Prostate gland (tissue), 2 donors: Measurements from ENCODE around the gene ZNF248. TPM values are rescaled to one million over a fixed set of nuclear protein-coding genes. Genes with fewer than 3 reads are reported as not detected.

Experiments used
- DNase-seq: peaks from one replicate; pipeline ENCODE4 v3.0.0-alpha.2; 2019; ENCODE audit warnings: low spot score
- H3K27ac ChIP-seq, 2 donors: fragments of 200-600 bp; sonication (generic); 2 replicates each; pipeline ENCODE4 v1.5.1; 2017 to 2019
- H3K27me3 ChIP-seq: fragments of 200-600 bp; sonication (generic); replicated peaks from 2 replicates; pipeline ENCODE4 v1.5.1; 2019; ENCODE audit not compliant: insufficient read depth
- H3K36me3 ChIP-seq, 2 donors: fragments of 200-600 bp; sonication (generic); 1 replicate in 1 of 2; 2 replicates in 1 of 2; pipeline versions ENCODE4 v1.5.1 to v1.8.1; 2017 to 2019
- H3K4me1 ChIP-seq: fragments of 200-600 bp; sonication (generic); replicated peaks from 2 replicates; pipeline ENCODE4 v1.5.1; 2019
- H3K4me3 ChIP-seq, 2 donors: fragments of 200-600 bp; sonication (generic); 2 replicates each; pipeline ENCODE4 v1.5.1; 2017 to 2019
- H3K9me3 ChIP-seq: fragments of 200-600 bp; sonication (generic); 2 replicates; pipeline ENCODE4 v1.5.1; 2017
- POLR2A ChIP-seq: fragments of 450-650 bp; IDR thresholded peaks from one replicate; pipeline ENCODE4 v1.6.1; 2016; ENCODE audit warnings: antibody characterized with exemption, mild to moderate bottlenecking
- POLR2AphosphoS5 ChIP-seq: sonication (generic); formaldehyde crosslinking; IDR thresholded peaks from one replicate; pipeline ENCODE4 v1.6.1; 2017; ENCODE audit warnings: antibody characterized with exemption
- WGBS: methylation state at CpG from one replicate; pipeline ENCODE4 v1.1.5; 2018; 5-methylcytosine and 5-hydroxymethylcytosine counted together
- intact Hi-C: fragments of 100-400 bp; cut with DNase I; formaldehyde crosslinking; loops from one replicate; pipeline ENCODE4 v1.14.2; 2022
- total RNA-seq, 2 donors: library from RNA; depleted of rRNA; stranded (reverse); fragments of >200 nt; gene quantifications; one replicate each; pipeline ENCODE4 v1.1.0, GENCODE V29; 2016
- TF ChIP-seq, protein P1 (sequence below), 4 experiments: fragments of 200-600 bp in 2 of 4; fragments of 450-650 bp in 2 of 4; sonication (generic) in 2 of 4; IDR thresholded peaks; 1 replicate in 3 of 4; 2 replicates in 1 of 4; pipeline ENCODE4 v1.5.1; 2016 to 2019; ENCODE audit warnings: antibody characterized with exemption in 4 of 4, mild to moderate bottlenecking in 2 of 4, moderate library complexity in 2 of 4

ZNF248 gene
- total RNA-seq, 2 donors from 2014 or later, result 12.3 to 18.2 TPM

DNA sequence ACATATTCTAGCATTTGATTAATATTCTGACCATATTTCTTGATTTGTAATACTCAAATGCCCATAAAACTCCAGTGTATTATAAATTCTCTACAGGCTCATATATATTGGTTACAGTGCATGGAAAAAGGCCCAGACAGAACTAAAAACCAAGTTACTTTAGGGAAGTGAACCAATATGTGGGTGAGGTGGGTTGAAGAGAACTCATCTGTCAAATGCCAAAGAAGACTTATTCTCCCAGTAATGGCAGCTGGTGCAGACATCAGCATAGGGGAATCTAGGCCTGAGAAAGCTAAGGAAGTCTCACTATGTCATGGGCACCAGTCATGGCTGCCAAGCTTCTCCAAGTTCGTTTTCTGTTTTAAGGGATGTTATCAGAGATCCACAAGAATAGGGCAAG, 30.6 kb downstream of the ZNF248 start:
- Histone ChIP-seq H3K36me3 (peaks cover 2 to 4% of the 10 kb centered on the region in 2 donors), H3K4me3 (no peak overlapping the region), H3K9me3 (no peaks in the 10 kb centered on the region), H3K4me1 (no peaks in the 10 kb centered on the region), H3K27ac (no peak overlapping the region), H3K27me3 (no peaks in the 10 kb centered on the region)
- 100% methylated on average over 1 of the region's 1 CpG for WGBS
- no peak for DNase-seq
- intact Hi-C loops, result no loop called here
- TF ChIP-seq POLR2A, result no peak

GRCh38 chr10:37821237-37821636, 36.2 kb downstream of the ZNF248 start:
- intact Hi-C loops, result no loop called here
- TF ChIP-seq POLR2AphosphoS5 (no peak), POLR2A (no peak)
- TF ChIP-seq, protein P1, sequence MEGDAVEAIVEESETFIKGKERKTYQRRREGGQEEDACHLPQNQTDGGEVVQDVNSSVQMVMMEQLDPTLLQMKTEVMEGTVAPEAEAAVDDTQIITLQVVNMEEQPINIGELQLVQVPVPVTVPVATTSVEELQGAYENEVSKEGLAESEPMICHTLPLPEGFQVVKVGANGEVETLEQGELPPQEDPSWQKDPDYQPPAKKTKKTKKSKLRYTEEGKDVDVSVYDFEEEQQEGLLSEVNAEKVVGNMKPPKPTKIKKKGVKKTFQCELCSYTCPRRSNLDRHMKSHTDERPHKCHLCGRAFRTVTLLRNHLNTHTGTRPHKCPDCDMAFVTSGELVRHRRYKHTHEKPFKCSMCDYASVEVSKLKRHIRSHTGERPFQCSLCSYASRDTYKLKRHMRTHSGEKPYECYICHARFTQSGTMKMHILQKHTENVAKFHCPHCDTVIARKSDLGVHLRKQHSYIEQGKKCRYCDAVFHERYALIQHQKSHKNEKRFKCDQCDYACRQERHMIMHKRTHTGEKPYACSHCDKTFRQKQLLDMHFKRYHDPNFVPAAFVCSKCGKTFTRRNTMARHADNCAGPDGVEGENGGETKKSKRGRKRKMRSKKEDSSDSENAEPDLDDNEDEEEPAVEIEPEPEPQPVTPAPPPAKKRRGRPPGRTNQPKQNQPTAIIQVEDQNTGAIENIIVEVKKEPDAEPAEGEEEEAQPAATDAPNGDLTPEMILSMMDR (IDR thresholded peaks at IDR 0.05), result no peak
- Histone ChIP-seq H3K4me3 (no peak overlapping the region), H3K27ac (no peak overlapping the region), H3K4me1 (no peaks in the 10 kb centered on the region), H3K36me3 (no peaks in the 10 kb centered on the region), H3K9me3 (no peaks in the 10 kb centered on the region), H3K27me3 (no peaks in the 10 kb centered on the region)
- WGBS, result 92% methylated on average over 3 of the region's 3 CpGs
- no peak for DNase-seq

- 97% methylated on average over 6 of the region's 6 CpGs for WGBS
- H3K27ac ChIP-seq, result no peak overlapping the region
- intact Hi-C loops, result no loop called here
- no peak for DNase-seq
- no peaks in the 10 kb centered on the region for H3K36me3 ChIP-seq
- H3K9me3 ChIP-seq, result no peaks in the 10 kb centered on the region
- H3K4me1 ChIP-seq, result no peaks in the 10 kb centered on the region
- no peak for TF ChIP-seq POLR2A
- TF ChIP-seq, protein P1 (IDR thresholded peaks at IDR 0.05), result no peak
- no peak for TF ChIP-seq POLR2AphosphoS5
- no peak overlapping the region for H3K4me3 ChIP-seq
- no peaks in the 10 kb centered on the region for H3K27me3 ChIP-seq
These were observed 37.6 kb downstream of the ZNF248 start for GRCh38 chr10:37819797-37820196.

- Histone ChIP-seq H3K9me3 (no peaks in the 10 kb centered on the region), H3K36me3 (no peaks in the 10 kb centered on the region), H3K27ac (no peak overlapping the region), H3K27me3 (no peaks in the 10 kb centered on the region), H3K4me3 (no peak overlapping the region), H3K4me1 (no peaks in the 10 kb centered on the region)
- intact Hi-C loops, result no loop called here
- 89% methylated on average over 6 of the region's 6 CpGs for WGBS
- DNase-seq, result no peak
- TF ChIP-seq, protein P1 (IDR thresholded peaks at IDR 0.05), result no peak
- TF ChIP-seq POLR2A (no peak), POLR2AphosphoS5 (no peak)
These were observed 41.1 kb downstream of the ZNF248 start for GRCh38 chr10:37816290-37816689.

GRCh38 chr10:37813763-37814162, 43.6 kb downstream of the ZNF248 start:
- H3K9me3 ChIP-seq, result no peaks in the 10 kb centered on the region
- intact Hi-C loops, result no loop called here
- WGBS, result 96% methylated on average over 3 of the region's 3 CpGs

More at GRCh38 chr10:37813763-37814162, 43.6 kb downstream of the ZNF248 start:
- H3K27me3 ChIP-seq, result no peaks in the 10 kb centered on the region
- no peak for DNase-seq
- no peak overlapping the region for H3K4me3 ChIP-seq
- no peaks in the 10 kb centered on the region for H3K36me3 ChIP-seq
- H3K27ac ChIP-seq, result no peak overlapping the region
- no peaks in the 10 kb centered on the region for H3K4me1 ChIP-seq
- no peak for TF ChIP-seq POLR2A
- no peak for TF ChIP-seq POLR2AphosphoS5
- TF ChIP-seq, protein P1 (IDR thresholded peaks at IDR 0.05), result no peak
